Hematopoietic multipotent progenitor cell treated with erythropoietin and hydrocortisone succinate and interleukin-3 and kit ligand, for 6 days (in vitro differentiated cells): ENCODE results near the gene ALDH1A1.
"Not testable (repeated sequence)": the region's sequence is repeated elsewhere in the genome, so short reads cannot be mapped to it uniquely, and the experiment has no call there.

ENCODE experiments used
- DNase-seq: peaks from one replicate; pipeline ENCODE4 v3.0.0-alpha.2; 2015

ALDH1A1 gene

DNA sequence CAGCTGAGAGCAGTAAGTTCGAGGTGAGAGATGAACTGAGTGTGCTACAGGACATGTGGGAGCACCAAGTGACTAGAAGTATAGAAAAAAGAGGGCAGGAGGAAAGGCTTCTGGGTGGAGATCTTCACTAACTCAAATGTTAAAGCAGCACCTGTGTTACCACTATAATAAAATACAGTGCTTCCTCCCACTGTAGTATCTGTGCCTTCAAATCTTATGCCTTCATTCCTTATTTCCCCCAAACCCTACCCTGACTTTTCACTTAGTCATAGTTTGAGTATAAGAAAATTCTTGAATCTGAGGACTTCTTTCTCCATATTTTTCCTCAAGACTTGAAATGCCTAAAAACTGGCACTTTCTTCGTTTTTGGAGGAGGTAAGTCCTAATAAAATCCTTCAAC is 61.8 kb downstream of the ALDH1A1 start:
- no peak for DNase-seq

- no peak for DNase-seq
Observed at GRCh38 chr9:72888943-72889342, 63.9 kb downstream of the ALDH1A1 start.

GRCh38 chr9:72888067-72888466 is 64.8 kb downstream of the ALDH1A1 start:
- DNase-seq, result no peak

DNA sequence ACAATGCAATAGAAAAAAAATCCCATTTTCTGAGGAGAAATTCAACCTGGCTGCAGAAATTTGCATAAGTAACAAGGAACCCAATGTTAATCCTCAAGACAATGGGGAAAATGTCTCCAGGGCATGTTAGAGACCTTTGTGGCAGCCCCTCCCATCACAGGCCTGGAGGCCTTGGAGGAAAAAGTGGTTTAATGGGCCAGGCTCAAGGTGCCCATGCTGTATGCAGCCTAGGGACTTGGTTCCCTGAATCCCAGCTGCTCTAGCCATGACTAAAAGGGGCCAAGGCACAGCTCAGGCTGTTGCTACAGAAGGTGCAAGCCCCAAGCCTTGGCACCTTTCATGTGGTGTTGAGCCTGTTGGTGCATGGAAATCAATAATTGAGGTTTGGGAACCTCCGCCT is 66.5 kb downstream of the ALDH1A1 start:
- no peak for DNase-seq

DNA sequence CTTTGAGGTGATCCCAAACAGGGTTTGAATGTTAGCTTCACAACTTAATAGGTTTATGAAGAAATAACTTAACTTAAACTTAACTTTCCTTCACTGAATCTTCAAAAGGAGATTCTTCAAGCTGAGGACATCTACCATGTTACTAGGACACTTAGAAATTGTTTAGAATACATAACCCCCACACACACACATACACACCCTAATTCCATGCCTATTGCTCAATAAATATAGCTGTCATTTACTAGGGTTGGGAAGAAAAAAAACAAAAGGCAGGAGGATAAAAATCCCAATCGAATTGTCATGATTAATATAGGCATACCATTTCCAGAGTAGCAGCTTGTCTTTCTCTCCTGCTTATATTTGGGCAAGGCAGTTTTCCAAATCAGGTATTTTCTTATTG is 68.3 kb downstream of the ALDH1A1 start:
- no peak for DNase-seq

DNA sequence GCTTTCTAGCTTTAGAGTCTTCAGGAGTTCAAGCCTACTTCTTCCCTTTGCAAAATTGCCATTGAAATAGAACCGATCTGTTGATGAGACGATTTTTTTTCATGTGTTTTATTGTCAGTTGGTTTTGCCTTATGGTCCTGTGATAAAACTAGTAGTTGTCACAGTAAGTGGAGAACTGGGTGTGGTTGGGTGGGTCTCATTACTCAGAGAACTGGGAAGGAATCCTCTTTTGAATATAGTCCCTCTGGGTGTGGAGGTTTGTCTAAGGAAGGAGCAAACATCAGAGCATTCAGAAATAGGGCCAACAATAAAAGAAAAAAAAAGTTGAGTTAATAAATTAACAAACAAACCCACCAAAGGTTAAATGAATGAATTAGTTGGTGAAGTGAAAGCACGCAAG is 69.0 kb downstream of the ALDH1A1 start:
- DNase-seq, result peak; percentile 51

- peak; percentile 58 for DNase-seq
Observed at GRCh38 chr9:72882117-72882775, 70.6 kb downstream of the ALDH1A1 start.

- no peak for DNase-seq
Observed at GRCh38 chr9:72880821-72881220, 72.0 kb downstream of the ALDH1A1 start.

GRCh38 chr9:72875221-72875620 is 77.6 kb downstream of the ALDH1A1 start:
- no peak for DNase-seq

GRCh38 chr9:72874344-72874743 is 78.5 kb downstream of the ALDH1A1 start:
- DNase-seq, result no peak

GRCh38 chr9:72873456-72873855 is 79.4 kb downstream of the ALDH1A1 start:
- no peak for DNase-seq

GRCh38 chr9:72872718-72873117 is 80.1 kb downstream of the ALDH1A1 start:
- DNase-seq, result no peak

GRCh38 chr9:72871685-72872084 is 81.2 kb downstream of the ALDH1A1 start:
- peak; percentile 73 for DNase-seq

DNA sequence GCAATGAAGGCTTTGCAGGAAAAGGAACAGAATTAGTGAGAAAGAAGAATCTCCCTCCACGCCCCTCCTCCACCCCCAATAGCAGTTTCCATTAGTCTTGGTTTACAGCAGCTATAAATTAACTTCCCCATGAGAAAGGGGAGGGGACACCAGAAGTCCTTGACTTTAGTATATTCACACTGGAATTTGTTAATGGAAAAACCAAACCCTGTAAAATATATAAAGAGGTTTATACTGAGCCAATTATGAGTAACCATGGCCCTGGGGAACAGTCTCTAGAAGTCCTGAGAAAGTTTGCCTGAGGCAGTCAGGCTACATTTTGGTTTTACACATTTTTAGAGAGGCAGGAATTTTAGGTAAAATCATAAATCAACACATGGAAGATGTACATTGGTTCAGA is 88.5 kb downstream of the ALDH1A1 start:
- DNase-seq, result no peak

DNA sequence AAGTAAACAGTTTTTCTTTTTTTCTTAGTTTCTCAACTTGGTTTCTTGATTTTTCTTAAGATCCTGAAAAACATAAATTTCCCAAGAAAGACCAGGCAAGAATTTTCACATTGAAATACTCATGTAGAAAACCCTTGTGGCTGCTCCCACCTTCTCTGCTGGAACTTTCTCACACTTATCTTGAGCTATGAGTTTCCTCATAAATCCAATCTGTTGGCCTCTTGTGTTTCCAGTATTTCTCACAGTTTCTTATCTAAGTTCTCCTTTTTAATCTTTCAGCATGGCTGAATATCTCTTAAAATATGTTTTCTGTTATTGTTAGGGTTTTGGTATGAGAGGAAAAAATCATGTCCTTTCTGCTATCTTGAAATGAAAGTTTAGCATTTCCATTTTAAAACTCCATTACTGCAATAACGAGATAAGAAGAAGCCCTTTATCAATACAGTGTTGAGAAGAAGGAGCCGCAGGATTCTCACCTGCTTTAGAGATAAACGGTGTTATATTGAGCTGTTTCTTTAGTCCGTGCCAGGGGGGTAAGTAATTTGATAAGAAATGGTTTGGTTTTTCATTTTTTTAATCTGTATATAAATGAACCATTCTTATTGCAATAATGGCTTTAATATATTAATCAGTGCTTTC is 89.3 kb downstream of the ALDH1A1 start:
- peak; percentile 18 for DNase-seq

DNA sequence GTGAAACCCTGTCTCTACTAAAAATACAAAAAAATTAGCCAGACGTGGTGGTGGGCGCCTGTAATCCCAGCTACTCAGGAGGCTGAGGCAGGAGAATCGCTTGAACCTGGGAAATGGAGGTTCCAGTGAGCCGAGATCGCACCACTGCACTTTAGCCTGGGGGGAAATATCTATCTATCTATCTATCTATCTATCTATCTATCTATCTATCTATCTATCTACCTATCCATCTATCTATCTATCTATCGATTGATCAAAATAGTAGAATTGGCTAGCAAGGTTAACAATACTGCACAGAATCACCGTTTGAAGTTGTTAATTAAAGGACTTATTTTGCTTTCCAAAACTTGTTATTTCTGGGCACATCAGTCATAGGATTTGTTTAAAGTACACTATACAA is 90.1 kb downstream of the ALDH1A1 start:
- not testable (repeated sequence) for DNase-seq

GRCh38 chr9:72858089-72858912 is 94.6 kb downstream of the ALDH1A1 start:
- DNase-seq, result no peak

GRCh38 chr9:72857624-72857996 is 95.2 kb downstream of the ALDH1A1 start:
- DNase-seq, result no peak

- DNase-seq, result peak; percentile 83
Observed at GRCh38 chr9:72856972-72857623, 95.8 kb downstream of the ALDH1A1 start.

DNA sequence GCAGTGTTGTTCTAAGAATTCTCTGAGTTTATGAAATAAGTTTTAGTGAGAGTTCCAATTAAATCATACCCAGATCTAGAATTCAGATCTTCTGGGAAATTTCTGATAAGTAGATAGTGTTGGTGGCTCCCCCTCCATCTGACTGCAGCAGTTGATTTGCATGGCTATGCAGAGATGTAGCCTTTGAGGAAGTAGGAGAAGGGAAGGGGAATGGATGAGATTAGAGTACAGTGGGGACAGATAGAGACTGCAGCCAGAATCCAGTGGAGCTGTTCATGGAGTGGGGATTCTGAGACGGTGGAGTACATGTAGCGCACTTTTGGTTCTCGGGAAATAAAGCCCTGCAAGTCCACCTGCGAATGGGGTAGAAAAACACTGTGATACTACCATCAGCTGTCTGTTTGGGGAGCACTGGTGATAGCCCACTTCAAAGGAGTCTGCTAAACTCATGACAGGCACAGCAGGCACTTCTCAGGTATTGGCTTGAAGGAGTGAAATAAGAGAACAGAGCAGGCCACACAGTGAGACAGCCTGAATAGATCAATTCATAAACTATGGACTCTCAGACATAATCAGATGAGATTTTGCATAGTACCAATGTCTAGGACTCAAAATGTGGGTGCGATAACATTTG is 96.8 kb downstream of the ALDH1A1 start:
- DNase-seq, result no peak

DNA sequence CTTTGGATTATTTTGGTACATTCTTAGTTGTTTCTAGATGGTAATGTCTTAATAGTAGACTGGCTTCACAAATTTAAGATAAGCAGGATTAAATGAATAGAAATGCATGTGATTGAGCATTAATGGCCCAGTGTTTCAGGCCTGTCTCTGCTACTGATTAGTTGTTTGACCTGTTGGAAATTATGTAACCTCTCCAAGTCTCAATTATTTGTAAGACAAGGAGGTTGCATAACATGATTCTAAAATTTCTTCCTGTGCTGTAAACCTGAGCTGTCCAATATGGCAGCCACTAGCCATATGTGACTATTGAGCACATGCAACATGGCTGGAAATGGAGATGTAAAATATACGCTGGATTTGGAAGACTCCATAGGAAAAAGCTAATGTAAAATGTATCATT is 97.5 kb downstream of the ALDH1A1 start:
- DNase-seq, result no peak
